Liver (tissue), 3 donors: ENCODE results near the gene PLN.

Experiments used
- JUND ChIP-seq, 2 donors: IDR thresholded peaks; 2 replicates each; pipeline ENCODE4 v1.6.1; 2016; ENCODE audit warnings: antibody characterized with exemption in 2 of 2
- RXRA ChIP-seq, 2 donors: IDR thresholded peaks; 2 replicates each; pipeline ENCODE4 v1.6.1; 2017 to 2018; ENCODE audit warnings: antibody characterized with exemption in 2 of 2, mild to moderate bottlenecking in 1 of 2
- SP1 ChIP-seq: IDR thresholded peaks from 2 replicates; pipeline ENCODE4 v1.6.1; 2018; ENCODE audit warnings: antibody characterized with exemption, mild to moderate bottlenecking
- TAF1 ChIP-seq: conservative IDR thresholded peaks from 2 replicates; pipeline ENCODE4 v1.6.1; 2016; ENCODE audit warnings: antibody characterized with exemption, mild to moderate bottlenecking
- TF ChIP-seq, protein P1 (sequence below): fragments of 150-350 bp; IDR thresholded peaks from 2 replicates; pipeline ENCODE4 v1.5.1; 2017; ENCODE audit warnings: improper control_type of control experiment, low read depth, low read length; ENCODE audit not compliant: missing input control
- TF ChIP-seq, protein P2 (sequence below): IDR thresholded peaks from 2 replicates; pipeline ENCODE4 v1.6.1; 2016; ENCODE audit warnings: antibody characterized with exemption
- donor health status: healthy.
- donor health status: healthy.

DNA sequence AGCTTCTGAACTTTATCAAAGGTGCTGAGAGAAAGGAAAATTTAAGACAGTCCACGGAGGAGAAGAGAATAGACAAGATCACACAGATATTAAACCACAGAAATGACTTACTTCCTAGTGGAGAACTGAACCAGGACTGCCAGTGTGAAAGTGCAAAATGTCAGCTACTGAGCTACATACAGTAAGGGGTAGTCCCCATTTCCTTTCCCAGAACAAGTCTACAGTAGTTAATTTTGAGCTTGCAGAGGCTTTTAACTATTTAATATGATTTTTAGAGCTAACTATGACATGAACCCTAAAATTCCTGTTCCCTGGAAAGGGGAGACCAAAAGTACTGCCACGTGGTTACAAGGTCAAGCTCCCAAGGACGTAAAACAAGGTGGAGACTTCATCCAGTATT lies 58.2 kb downstream of the PLN start:
- TF ChIP-seq, protein P1, sequence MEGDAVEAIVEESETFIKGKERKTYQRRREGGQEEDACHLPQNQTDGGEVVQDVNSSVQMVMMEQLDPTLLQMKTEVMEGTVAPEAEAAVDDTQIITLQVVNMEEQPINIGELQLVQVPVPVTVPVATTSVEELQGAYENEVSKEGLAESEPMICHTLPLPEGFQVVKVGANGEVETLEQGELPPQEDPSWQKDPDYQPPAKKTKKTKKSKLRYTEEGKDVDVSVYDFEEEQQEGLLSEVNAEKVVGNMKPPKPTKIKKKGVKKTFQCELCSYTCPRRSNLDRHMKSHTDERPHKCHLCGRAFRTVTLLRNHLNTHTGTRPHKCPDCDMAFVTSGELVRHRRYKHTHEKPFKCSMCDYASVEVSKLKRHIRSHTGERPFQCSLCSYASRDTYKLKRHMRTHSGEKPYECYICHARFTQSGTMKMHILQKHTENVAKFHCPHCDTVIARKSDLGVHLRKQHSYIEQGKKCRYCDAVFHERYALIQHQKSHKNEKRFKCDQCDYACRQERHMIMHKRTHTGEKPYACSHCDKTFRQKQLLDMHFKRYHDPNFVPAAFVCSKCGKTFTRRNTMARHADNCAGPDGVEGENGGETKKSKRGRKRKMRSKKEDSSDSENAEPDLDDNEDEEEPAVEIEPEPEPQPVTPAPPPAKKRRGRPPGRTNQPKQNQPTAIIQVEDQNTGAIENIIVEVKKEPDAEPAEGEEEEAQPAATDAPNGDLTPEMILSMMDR, result no peak
- no peak for TF ChIP-seq SP1
- TF ChIP-seq, protein P2, sequence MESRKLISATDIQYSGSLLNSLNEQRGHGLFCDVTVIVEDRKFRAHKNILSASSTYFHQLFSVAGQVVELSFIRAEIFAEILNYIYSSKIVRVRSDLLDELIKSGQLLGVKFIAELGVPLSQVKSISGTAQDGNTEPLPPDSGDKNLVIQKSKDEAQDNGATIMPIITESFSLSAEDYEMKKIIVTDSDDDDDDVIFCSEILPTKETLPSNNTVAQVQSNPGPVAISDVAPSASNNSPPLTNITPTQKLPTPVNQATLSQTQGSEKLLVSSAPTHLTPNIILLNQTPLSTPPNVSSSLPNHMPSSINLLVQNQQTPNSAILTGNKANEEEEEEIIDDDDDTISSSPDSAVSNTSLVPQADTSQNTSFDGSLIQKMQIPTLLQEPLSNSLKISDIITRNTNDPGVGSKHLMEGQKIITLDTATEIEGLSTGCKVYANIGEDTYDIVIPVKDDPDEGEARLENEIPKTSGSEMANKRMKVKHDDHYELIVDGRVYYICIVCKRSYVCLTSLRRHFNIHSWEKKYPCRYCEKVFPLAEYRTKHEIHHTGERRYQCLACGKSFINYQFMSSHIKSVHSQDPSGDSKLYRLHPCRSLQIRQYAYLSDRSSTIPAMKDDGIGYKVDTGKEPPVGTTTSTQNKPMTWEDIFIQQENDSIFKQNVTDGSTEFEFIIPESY, result no peak
- TF ChIP-seq JUND (IDR thresholded peaks at IDR 0.05), result no peak
- TF ChIP-seq RXRA (IDR thresholded peaks at IDR 0.05), result no peak
- TF ChIP-seq TAF1, result no peak
